Adrenal gland (tissue), 12 donors: ENCODE data around the gene PPP2R3B. TPM values are rescaled to one million over a fixed set of nuclear protein-coding genes. Genes with fewer than 3 reads are reported as not detected.
"Not testable (repeated sequence)": the region's sequence is repeated elsewhere in the genome, so short reads cannot be mapped to it uniquely, and the experiment has no call there.

Experiments used
- DNase-seq, 7 donors: peaks; one replicate each; pipeline ENCODE4 v3.0.0-alpha.2; 2019 to 2020
- H3K27ac ChIP-seq, 5 donors: fragments of 200-600 bp; sonication (generic) in 4 of 5; 1 replicate in 3 of 5; 2 replicates in 2 of 5; pipeline versions ENCODE4 v1.5.1 to v1.8.0; 2016 to 2020; ENCODE audit warnings: mild to moderate bottlenecking in 1 of 5
- H3K27me3 ChIP-seq: fragments of 200-600 bp; 2 replicates; pipeline ENCODE4 v1.8.0; 2021
- H3K36me3 ChIP-seq, 2 donors: fragments of 200-600 bp; replicated peaks in 1 of 2; 1 replicate in 1 of 2; 2 replicates in 1 of 2; pipeline versions ENCODE4 v1.5.1 to v1.8.0; 2018 to 2022
- H3K4me1 ChIP-seq, 2 donors: fragments of 200-600 bp; replicated peaks in 1 of 2; 1 replicate in 1 of 2; 2 replicates in 1 of 2; pipeline versions ENCODE4 v1.5.1 to v1.8.0; 2018 to 2021
- H3K4me3 ChIP-seq, 4 donors: fragments of 200-600 bp; sonication (generic) in 3 of 4; one replicate each; pipeline ENCODE4 v1.5.1; 2016 to 2018
- H3K9me3 ChIP-seq, 3 donors: fragments of 200-600 bp; sonication (generic) in 1 of 3; replicated peaks in 1 of 3; 1 replicate in 2 of 3; 2 replicates in 1 of 3; pipeline versions ENCODE4 v1.5.1 to v1.8.0; 2016 to 2021
- POLR2A ChIP-seq, 2 donors: fragments of 450-650 bp; IDR thresholded peaks; one replicate each; pipeline ENCODE4 v1.6.1; 2017; ENCODE audit warnings: antibody characterized with exemption in 2 of 2, mild to moderate bottlenecking in 2 of 2, moderate library complexity in 1 of 2
- WGBS, 4 donors: extraction: QIAGEN DNeasy Blood & Tissue Kit in 2 of 4; methylation state at CpG; one replicate each; pipeline versions ENCODE4 v1.1.5 to v1.1.7; 2013 to 2017; 5-methylcytosine and 5-hydroxymethylcytosine counted together
- intact Hi-C, 2 donors: fragments of 100-400 bp; cut with DNase I; formaldehyde crosslinking; loops; one replicate each; pipeline versions ENCODE4 v1.14.1 to v1.15.0; 2022 to 2023
- polyA plus RNA-seq, 3 donors: library from polyadenylated mRNA; stranded (reverse); fragments of 200-250 nt in 2 of 3; fragments of 350-450 nt in 1 of 3; fragmentation: Illumina TruSeq in 1 of 3; extraction: RNeasy Lipid Tissue Mini Kit (QIAGEN cat#74804) in 1 of 3; gene quantifications; one replicate each; pipeline ENCODE4 v1.2.3, GENCODE V29; 2013 to 2014
- total RNA-seq, 9 donors: library from RNA; depleted of rRNA in 4 of 9; stranded (reverse); fragments of >200 nt in 4 of 9; fragments of 120-200 nt in 1 of 9; fragmentation: NEBNext Ultra II Directional in 1 of 9; extraction: Animal tissue kit (Norgen Biotek cat#: 25700) in 1 of 9; gene quantifications; one replicate each; pipeline versions ENCODE4 v1.1.0 to v1.2.4, GENCODE V29; 2013 to 2023
- TF ChIP-seq, protein P1 (sequence below), 6 experiments: fragments of 450-650 bp in 4 of 6; fragments of 200-600 bp in 2 of 6; sonication (generic) in 1 of 6; IDR thresholded peaks; 1 replicate in 5 of 6; 2 replicates in 1 of 6; pipeline versions ENCODE4 v1.5.1 to v1.8.0; 2016 to 2021; ENCODE audit warnings: antibody characterized with exemption in 6 of 6, mild to moderate bottlenecking in 2 of 6, moderate library complexity in 1 of 6
- donor health status: healthy with polysubstance abuse.
- donor health status: Bipolar disorder and iron deficiency.
- donor health status: DM: yes; HTN: yes; CAD: no.
- donor health status: DM: no; HTN: no; CAD: no.
- donor health status: DM: no; HTN: no; CAD: no.
- donor health status: DM: yes; HTN: yes; CAD: no.

PPP2R3B gene
- total and polyA plus RNA-seq, 12 donors, result 2.1 to 112 (median 14.2) TPM

DNA sequence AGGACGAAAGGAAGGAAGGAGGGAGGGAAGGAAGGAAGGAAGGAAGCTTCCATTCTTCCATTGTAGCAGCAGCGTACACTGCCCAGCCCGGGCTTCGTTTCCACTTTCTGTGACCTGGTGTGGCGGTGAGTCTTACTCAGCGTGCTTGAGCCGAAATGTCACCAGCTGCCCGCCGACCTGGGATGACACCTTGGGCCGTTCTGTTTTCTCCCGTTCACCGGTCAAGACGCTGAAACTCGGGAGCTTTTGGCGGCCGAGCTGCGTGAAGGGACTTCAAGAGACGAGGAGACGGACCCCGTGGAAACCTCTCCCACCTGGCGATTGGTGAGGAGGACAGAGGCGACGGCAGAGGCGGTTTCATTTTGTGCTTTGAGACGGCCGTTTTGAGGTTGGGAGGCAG lies 47.1 kb upstream of the PPP2R3B start:
- Histone ChIP-seq H3K36me3 (no peaks in the 10 kb centered on the region), H3K27ac (no peak overlapping the region), H3K4me1 (no peaks in the 10 kb centered on the region), H3K4me3 (no peak overlapping the region), H3K9me3 (no peaks in the 10 kb centered on the region), H3K27me3 (peaks cover 5% of the 10 kb centered on the region)
- TF ChIP-seq, protein P1, sequence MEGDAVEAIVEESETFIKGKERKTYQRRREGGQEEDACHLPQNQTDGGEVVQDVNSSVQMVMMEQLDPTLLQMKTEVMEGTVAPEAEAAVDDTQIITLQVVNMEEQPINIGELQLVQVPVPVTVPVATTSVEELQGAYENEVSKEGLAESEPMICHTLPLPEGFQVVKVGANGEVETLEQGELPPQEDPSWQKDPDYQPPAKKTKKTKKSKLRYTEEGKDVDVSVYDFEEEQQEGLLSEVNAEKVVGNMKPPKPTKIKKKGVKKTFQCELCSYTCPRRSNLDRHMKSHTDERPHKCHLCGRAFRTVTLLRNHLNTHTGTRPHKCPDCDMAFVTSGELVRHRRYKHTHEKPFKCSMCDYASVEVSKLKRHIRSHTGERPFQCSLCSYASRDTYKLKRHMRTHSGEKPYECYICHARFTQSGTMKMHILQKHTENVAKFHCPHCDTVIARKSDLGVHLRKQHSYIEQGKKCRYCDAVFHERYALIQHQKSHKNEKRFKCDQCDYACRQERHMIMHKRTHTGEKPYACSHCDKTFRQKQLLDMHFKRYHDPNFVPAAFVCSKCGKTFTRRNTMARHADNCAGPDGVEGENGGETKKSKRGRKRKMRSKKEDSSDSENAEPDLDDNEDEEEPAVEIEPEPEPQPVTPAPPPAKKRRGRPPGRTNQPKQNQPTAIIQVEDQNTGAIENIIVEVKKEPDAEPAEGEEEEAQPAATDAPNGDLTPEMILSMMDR (IDR thresholded peaks at IDR 0.05), result no peak
- TF ChIP-seq POLR2A (IDR thresholded peaks at IDR 0.05), result no peak
- no peak for DNase-seq
- intact Hi-C loops, result no loop called here
- WGBS, 4 donors, result 83 to 87% (median 85%) methylated on average over 25 to 26 of the region's 26 CpGs

DNA sequence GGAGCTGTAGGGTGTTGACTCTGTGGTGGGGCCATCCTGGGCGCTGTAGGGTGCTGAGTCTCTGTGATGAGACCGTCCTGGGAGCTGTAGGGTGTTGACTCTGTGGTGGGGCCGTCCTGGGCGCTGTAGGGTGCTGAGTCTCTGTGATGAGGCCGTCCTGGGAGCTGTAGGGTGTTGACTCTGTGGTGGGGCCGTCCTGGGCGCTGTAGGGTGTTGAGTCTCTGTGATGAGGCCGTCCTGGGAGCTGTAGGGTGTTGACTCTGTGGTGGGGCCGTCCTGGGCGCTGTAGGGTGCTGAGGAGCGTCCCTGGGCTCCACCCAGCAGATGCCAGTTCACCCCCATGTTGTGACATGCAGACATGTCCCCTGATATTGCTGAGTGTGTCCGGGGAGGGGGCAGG lies 46.0 kb upstream of the PPP2R3B start:
- intact Hi-C loops, H3K27ac ChIP-seq, H3K9me3 ChIP-seq, H3K36me3 ChIP-seq, H3K4me1 ChIP-seq, DNase-seq, H3K27me3 ChIP-seq, H3K4me3 ChIP-seq: not testable (repeated sequence)
- 80 to 89% (median 85%) methylated on average over 5 to 12 of the region's 12 CpGs for WGBS, 4 donors

DNA sequence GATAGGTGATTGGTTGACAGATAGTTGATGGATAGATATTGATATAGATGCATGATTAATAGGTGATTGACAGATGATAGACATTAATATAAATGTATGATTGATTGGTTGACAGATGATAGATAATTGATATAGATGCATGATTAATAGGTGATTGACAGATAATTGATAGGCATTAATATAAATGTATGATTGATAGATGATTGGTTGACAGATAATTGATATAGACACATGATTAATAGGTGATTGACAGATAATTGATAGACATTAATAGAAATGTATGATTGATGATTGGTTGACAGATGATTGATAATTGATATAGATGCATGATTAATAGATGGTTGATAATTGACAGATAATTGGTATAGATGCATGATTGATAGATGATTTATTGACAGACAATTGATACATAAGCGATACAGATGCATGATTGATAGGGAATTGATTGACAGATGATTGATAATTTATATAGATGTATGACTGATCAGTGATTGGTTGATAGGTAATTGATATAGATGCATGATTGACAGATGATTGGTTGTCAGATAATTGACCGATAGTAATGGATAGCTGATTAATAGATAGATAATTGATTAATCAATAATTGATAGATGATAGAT lies 44.9 kb upstream of the PPP2R3B start:
- H3K4me3 ChIP-seq, result no peak overlapping the region
- H3K4me1 ChIP-seq, result no peaks in the 10 kb centered on the region
- no peaks in the 10 kb centered on the region for H3K9me3 ChIP-seq
- H3K36me3 ChIP-seq, result no peaks in the 10 kb centered on the region
- H3K27ac ChIP-seq, result no peak overlapping the region
- DNase-seq, result no peak
- H3K27me3 ChIP-seq, result peaks cover 7% of the 10 kb centered on the region
- TF ChIP-seq, protein P1 (IDR thresholded peaks at IDR 0.05), result no peak
- TF ChIP-seq POLR2A (IDR thresholded peaks at IDR 0.05), result no peak
- intact Hi-C loops, result no loop called here
- 66 to 95% (median 92%) methylated on average over 2 of the region's 2 CpGs for WGBS, 4 donors

DNA sequence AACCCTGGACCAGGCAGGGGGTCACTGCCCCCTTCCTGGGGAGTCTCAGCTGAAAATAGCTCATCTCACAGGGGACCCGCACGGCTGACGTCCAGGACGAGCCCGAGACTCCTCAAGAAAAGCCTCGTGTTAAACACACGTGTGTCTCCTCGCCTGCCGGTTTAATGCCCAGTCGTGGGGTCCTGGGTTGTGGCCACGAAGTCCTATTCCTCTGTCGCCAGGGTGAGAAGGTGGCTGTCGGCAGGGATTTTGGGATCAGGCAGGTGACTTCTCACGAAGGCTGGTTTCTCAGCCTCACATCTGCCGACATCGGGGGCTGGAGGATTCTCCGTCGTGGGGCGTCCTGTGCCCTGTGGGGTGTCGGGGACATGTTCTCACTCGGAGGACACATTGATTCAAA lies 44.3 kb upstream of the PPP2R3B start:
- no peak for DNase-seq
- no peaks in the 10 kb centered on the region for H3K9me3 ChIP-seq
- intact Hi-C loops, result no loop called here
- H3K27ac ChIP-seq, result no peak overlapping the region
- WGBS, 4 donors, result 79 to 84% (median 83%) methylated on average over 15 to 21 of the region's 21 CpGs
- H3K4me3 ChIP-seq, result no peak overlapping the region
- peaks cover 8% of the 10 kb centered on the region for H3K27me3 ChIP-seq
- H3K36me3 ChIP-seq, result no peaks in the 10 kb centered on the region
- no peak for TF ChIP-seq POLR2A (IDR thresholded peaks at IDR 0.05)
- TF ChIP-seq, protein P1 (IDR thresholded peaks at IDR 0.05), result no peak
- H3K4me1 ChIP-seq, result no peaks in the 10 kb centered on the region

DNA sequence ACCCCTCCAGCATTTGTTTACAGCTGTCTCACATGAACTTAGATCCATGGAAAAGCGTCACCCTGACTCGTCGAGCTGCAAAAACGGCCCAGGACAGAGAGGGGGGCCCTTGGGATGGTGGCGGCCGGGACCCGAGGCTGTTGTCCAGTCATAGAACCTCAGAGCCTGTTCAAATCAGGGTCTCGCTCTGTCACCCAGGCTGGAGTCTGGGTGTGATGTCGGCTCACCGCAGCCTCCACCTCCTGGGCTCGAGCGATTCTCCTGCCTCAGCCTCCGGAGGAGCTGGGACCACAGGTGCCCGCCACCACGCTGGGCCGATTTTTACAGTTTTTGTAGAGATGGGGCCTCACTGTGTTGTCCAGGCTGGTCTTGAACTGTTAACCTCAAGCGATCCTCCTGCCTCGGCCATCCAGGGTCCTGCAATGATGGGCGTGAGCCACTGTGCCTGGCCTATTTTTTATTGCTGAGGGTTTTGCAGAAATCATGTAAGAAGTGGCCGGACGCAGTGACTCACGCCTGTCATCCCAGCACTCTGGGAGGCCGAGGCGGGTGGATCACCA lies 42.6 kb upstream of the PPP2R3B start:
- intact Hi-C loops, result no loop called here
- Histone ChIP-seq H3K27ac (no peak overlapping the region), H3K4me3 (no peak overlapping the region), H3K4me1 (no peaks in the 10 kb centered on the region), H3K27me3 (peaks cover 8% of the 10 kb centered on the region), H3K9me3 (no peaks in the 10 kb centered on the region), H3K36me3 (no peaks in the 10 kb centered on the region)
- no peak for DNase-seq
- TF ChIP-seq, protein P1 (IDR thresholded peaks at IDR 0.05), result no peak
- no peak for TF ChIP-seq POLR2A (IDR thresholded peaks at IDR 0.05)
- 84 to 93% (median 87%) methylated on average over 14 to 24 of the region's 24 CpGs for WGBS, 4 donors
